ENCODE measurements around the gene SOD2. TPM values are rescaled to one million over a fixed set of nuclear protein-coding genes. Genes with fewer than 3 reads are reported as not detected.

Gene SOD2
- total RNA-seq, 3 donors from 2014 or later: 286 to 462 (median 400) TPM

- Histone ChIP-seq H3K4me1 (ENCODE audit: low read depth) (no peaks in the 10 kb centered on the region), H3K4me3 (no peak overlapping the region), H3K9me3 (no peaks in the 10 kb centered on the region), H3K36me3 (ENCODE audit: low read depth) (no peaks in the 10 kb centered on the region)
- DNase-seq (no peak), ATAC-seq (no peak)
- no peak for TF ChIP-seq CTCF (IDR thresholded peaks at IDR 0.05)
- intact Hi-C loops (cut with DNase I, micrococcal nuclease): no loop called here
These were observed 10.2 kb downstream of the SOD2 start for GRCh38 chr6:159682810-159683209.

GRCh38 chr6:159682295-159682694 lies 10.7 kb downstream of the SOD2 start:
- DNase-seq (no peak), ATAC-seq (no peak)
- no peak for TF ChIP-seq CTCF (IDR thresholded peaks at IDR 0.05)
- Histone ChIP-seq H3K4me3 (no peak overlapping the region), H3K9me3 (no peaks in the 10 kb centered on the region), H3K36me3 (ENCODE audit: low read depth) (no peaks in the 10 kb centered on the region), H3K4me1 (ENCODE audit: low read depth) (no peaks in the 10 kb centered on the region)
- intact Hi-C loops (cut with DNase I, micrococcal nuclease): no loop called here

GRCh38 chr6:159681191-159681880 lies 11.7 kb downstream of the SOD2 start:
- no peak for DNase-seq
- H3K9me3 ChIP-seq: no peaks in the 10 kb centered on the region
- no peak for TF ChIP-seq CTCF (IDR thresholded peaks at IDR 0.05)
- intact Hi-C loops (cut with DNase I, micrococcal nuclease): no loop called here
- H3K36me3 ChIP-seq (ENCODE audit: low read depth): no peaks in the 10 kb centered on the region
- H3K4me3 ChIP-seq: no peak overlapping the region
- no peak for ATAC-seq
- H3K4me1 ChIP-seq (ENCODE audit: low read depth): no peaks in the 10 kb centered on the region

GRCh38 chr6:159680104-159680503 lies 12.9 kb downstream of the SOD2 start:
- Histone ChIP-seq H3K4me1 (ENCODE audit: low read depth) (no peaks in the 10 kb centered on the region), H3K9me3 (no peaks in the 10 kb centered on the region), H3K36me3 (ENCODE audit: low read depth) (no peaks in the 10 kb centered on the region), H3K4me3 (no peak overlapping the region)
- intact Hi-C loops (cut with DNase I, micrococcal nuclease): no loop called here
- no peak for ATAC-seq
- no peak for TF ChIP-seq CTCF (IDR thresholded peaks at IDR 0.05)
- DNase-seq: no peak

GRCh38 chr6:159679091-159680077 lies 13.7 kb downstream of the SOD2 start:
- H3K4me1 ChIP-seq (ENCODE audit: low read depth): no peaks in the 10 kb centered on the region
- H3K4me3 ChIP-seq: no peak overlapping the region
- no peak for TF ChIP-seq CTCF (IDR thresholded peaks at IDR 0.05)
- intact Hi-C loops (cut with DNase I, micrococcal nuclease): no loop called here
- ATAC-seq: no peak
- DNase-seq: no peak
- no peaks in the 10 kb centered on the region for H3K9me3 ChIP-seq
- no peaks in the 10 kb centered on the region for H3K36me3 ChIP-seq (ENCODE audit: low read depth)
